Smooth muscle cell (in vitro differentiated cells): Measurements from ENCODE around the gene KRIT1. TPM values are rescaled to one million over a fixed set of nuclear protein-coding genes. Genes with fewer than 3 reads are reported as not detected.
A peak's percentile ranks its signal among the peaks of the same experiment; 100 is the strongest.

Experiments used
- DNase-seq: peaks from one replicate; lab custom pipeline; 2025; ENCODE audit not compliant: unreplicated experiment; lab: John Stamatoyannopoulos, UW
- H2AFZ ChIP-seq: fragments of 200-600 bp; sonication (generic); 2 replicates; pipeline ENCODE4 v1.6.0; 2016; ENCODE audit warnings: antibody characterized with exemption, low read depth, mild to moderate bottlenecking
- H3F3A ChIP-seq: fragments of 200-600 bp; sonication (generic); 2 replicates; pipeline ENCODE4 v1.6.0; 2017; ENCODE audit warnings: antibody characterized with exemption, low read depth
- H3K27ac ChIP-seq: fragments of 200-600 bp; sonication (generic); 2 replicates; pipeline ENCODE4 v1.5.1; 2016; ENCODE audit warnings: low read depth, mild to moderate bottlenecking
- H3K27me3 ChIP-seq: fragments of 200-600 bp; sonication (generic); 2 replicates; pipeline ENCODE4 v1.6.1; 2016; ENCODE audit warnings: low read depth, mild to moderate bottlenecking
- H3K36me3 ChIP-seq: fragments of 200-600 bp; sonication (generic); 2 replicates; pipeline ENCODE4 v1.5.1; 2016; ENCODE audit warnings: low read depth
- H3K4me1 ChIP-seq: fragments of 200-600 bp; sonication (generic); 2 replicates; pipeline ENCODE4 v1.5.1; 2016; ENCODE audit warnings: low read depth
- H3K4me2 ChIP-seq: fragments of 200-600 bp; sonication (generic); 2 replicates; pipeline ENCODE4 v1.6.0; 2016; ENCODE audit warnings: mild to moderate bottlenecking
- H3K4me3 ChIP-seq: fragments of 200-600 bp; sonication (generic); 2 replicates; pipeline ENCODE4 v1.5.1; 2016; ENCODE audit warnings: mild to moderate bottlenecking
- H3K79me2 ChIP-seq: fragments of 200-600 bp; sonication (generic); 2 replicates; pipeline ENCODE4 v1.6.0; 2016; ENCODE audit warnings: low read depth, mild to moderate bottlenecking
- H3K9ac ChIP-seq: fragments of 200-600 bp; sonication (generic); 2 replicates; pipeline ENCODE4 v1.6.0; 2016; ENCODE audit warnings: low read depth
- H3K9me3 ChIP-seq: fragments of 200-600 bp; sonication (generic); replicated peaks from 2 replicates; pipeline ENCODE4 v1.5.1; 2016; ENCODE audit warnings: low read depth
- H4K20me1 ChIP-seq: fragments of 200-600 bp; sonication (generic); 2 replicates; pipeline ENCODE4 v1.6.0; 2016; ENCODE audit warnings: low read depth
- WGBS: methylation state at CpG from one replicate; pipeline ENCODE4 v1.1.7; 2016; ENCODE audit warnings: low lambda C conversion rate; 5-methylcytosine and 5-hydroxymethylcytosine counted together
- polyA plus RNA-seq: library from polyadenylated mRNA; unstranded; fragments of >200 nt; fragmentation: Nextera tagmentation; extraction: Ambion mirVana; gene quantifications from 2 replicates; pipeline ENCODE4 v1.2.1, GENCODE V29; 2016
- total RNA-seq: library from RNA; depleted of rRNA; stranded (reverse); fragments of >200 nt; gene quantifications from 2 replicates; pipeline ENCODE4 v1.2.3, GENCODE V29; 2014
- TF ChIP-seq, protein P1 (sequence below): fragments of 200-600 bp; sonication (generic); IDR thresholded peaks from 2 replicates; pipeline ENCODE4 v1.5.1; 2017; ENCODE audit warnings: borderline replicate concordance, mild to moderate bottlenecking, antibody characterized with exemption; ENCODE audit not compliant: insufficient read depth, poor library complexity, severe bottlenecking

KRIT1 gene
- total and polyA plus RNA-seq, 2 experiments from 2014 or later: 14.9 to 34.4 TPM

DNA sequence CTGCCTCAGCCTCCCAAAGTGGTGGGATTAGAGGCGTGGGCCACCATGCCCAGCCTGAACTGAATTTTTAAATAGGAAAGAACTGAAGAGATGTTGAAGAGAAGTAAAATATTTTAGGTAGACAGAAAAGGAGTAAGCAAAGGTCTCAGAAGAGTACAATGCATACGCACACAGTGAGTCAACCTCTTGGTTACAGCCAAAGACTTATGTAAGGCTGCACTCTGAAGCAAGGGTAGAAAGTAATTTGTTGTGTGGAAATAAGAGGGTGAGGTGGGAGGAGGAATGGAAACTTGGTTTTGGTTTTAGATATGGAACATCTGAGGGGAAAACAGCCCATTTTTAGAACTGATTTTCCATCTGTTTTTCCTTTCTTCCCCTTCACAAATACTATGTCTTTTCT, 17.6 kb downstream of the KRIT1 start:
- no peaks in the 10 kb centered on the region for H3K4me1 ChIP-seq
- peaks cover 24% of the 10 kb centered on the region for H3K36me3 ChIP-seq
- no peak overlapping the region for H3K4me2 ChIP-seq
- H3K9ac ChIP-seq: no peak overlapping the region
- H3K4me3 ChIP-seq: no peak overlapping the region
- no peaks in the 10 kb centered on the region for H3K9me3 ChIP-seq
- H3K79me2 ChIP-seq: no peaks in the 10 kb centered on the region
- no peaks in the 10 kb centered on the region for H4K20me1 ChIP-seq
- H2AFZ ChIP-seq: no peak overlapping the region
- no peaks in the 10 kb centered on the region for H3F3A ChIP-seq
- DNase-seq: no peak
- H3K27me3 ChIP-seq: no peaks in the 10 kb centered on the region
- no peak overlapping the region for H3K27ac ChIP-seq
- WGBS: 100% methylated on average over 2 of the region's 2 CpGs
- TF ChIP-seq, protein P1, sequence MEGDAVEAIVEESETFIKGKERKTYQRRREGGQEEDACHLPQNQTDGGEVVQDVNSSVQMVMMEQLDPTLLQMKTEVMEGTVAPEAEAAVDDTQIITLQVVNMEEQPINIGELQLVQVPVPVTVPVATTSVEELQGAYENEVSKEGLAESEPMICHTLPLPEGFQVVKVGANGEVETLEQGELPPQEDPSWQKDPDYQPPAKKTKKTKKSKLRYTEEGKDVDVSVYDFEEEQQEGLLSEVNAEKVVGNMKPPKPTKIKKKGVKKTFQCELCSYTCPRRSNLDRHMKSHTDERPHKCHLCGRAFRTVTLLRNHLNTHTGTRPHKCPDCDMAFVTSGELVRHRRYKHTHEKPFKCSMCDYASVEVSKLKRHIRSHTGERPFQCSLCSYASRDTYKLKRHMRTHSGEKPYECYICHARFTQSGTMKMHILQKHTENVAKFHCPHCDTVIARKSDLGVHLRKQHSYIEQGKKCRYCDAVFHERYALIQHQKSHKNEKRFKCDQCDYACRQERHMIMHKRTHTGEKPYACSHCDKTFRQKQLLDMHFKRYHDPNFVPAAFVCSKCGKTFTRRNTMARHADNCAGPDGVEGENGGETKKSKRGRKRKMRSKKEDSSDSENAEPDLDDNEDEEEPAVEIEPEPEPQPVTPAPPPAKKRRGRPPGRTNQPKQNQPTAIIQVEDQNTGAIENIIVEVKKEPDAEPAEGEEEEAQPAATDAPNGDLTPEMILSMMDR: no peak

DNA sequence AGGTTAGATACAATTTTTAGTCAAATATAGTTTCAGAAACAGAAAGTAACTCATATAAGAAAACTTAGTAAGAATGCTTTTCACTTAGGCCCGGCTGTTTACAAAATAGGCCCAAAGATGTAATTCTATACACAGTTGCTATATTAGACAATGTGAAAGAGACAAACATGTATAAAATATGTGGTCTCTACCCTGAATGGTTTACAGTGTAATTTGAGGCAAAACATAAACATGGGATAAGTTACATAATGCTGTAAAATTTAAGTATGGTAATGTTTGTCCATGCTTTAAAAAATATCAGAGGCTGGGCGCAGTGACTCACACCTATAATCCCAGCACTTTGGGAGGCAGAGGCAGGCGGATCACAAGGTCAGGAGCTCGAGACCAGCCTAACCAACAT, 18.7 kb downstream of the KRIT1 start:
- H3K27ac ChIP-seq: no peak overlapping the region
- no peak overlapping the region for H3K4me3 ChIP-seq
- no peaks in the 10 kb centered on the region for H3F3A ChIP-seq
- peaks cover 24% of the 10 kb centered on the region for H3K36me3 ChIP-seq
- TF ChIP-seq, protein P1: no peak
- H3K79me2 ChIP-seq: no peaks in the 10 kb centered on the region
- no peaks in the 10 kb centered on the region for H3K27me3 ChIP-seq
- H4K20me1 ChIP-seq: no peaks in the 10 kb centered on the region
- no peaks in the 10 kb centered on the region for H3K9me3 ChIP-seq
- no peak overlapping the region for H2AFZ ChIP-seq
- no peak overlapping the region for H3K9ac ChIP-seq
- H3K4me1 ChIP-seq: no peaks in the 10 kb centered on the region
- no peak overlapping the region for H3K4me2 ChIP-seq
- 86% methylated on average over 4 of the region's 4 CpGs for WGBS
- no peak for DNase-seq

DNA sequence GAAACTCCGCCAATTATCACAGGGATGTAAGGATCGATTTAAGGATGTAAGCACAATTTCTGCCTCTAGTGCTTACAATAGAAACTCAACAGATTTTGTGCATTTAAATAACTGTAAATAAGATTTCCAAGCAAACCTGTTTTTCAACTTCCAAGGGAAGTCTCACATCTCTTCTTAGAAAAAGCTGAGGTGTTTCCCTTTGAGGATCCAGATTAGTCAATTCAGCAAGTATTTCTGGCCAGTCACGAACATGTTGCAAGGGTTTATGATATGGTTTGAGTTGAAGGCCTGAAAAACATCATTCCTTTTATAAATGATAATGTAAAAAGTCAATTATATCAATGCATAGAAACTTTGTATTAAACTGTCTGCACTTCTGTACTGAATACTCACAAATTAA, 23.9 kb downstream of the KRIT1 start:
- H3K36me3 ChIP-seq: peaks cover 42% of the 10 kb centered on the region
- no peaks in the 10 kb centered on the region for H3K79me2 ChIP-seq
- no peaks in the 10 kb centered on the region for H4K20me1 ChIP-seq
- H3K4me1 ChIP-seq: no peaks in the 10 kb centered on the region
- H3K4me2 ChIP-seq: no peak overlapping the region
- DNase-seq: no peak
- H3K27me3 ChIP-seq: no peaks in the 10 kb centered on the region
- WGBS: 94% methylated on average over 3 of the region's 3 CpGs
- no peak overlapping the region for H3K4me3 ChIP-seq
- no peaks in the 10 kb centered on the region for H3F3A ChIP-seq
- H3K9ac ChIP-seq: no peak overlapping the region
- peak overlapping the region; percentile 26 for H3K27ac ChIP-seq
- no peaks in the 10 kb centered on the region for H3K9me3 ChIP-seq
- TF ChIP-seq, protein P1: no peak
- H2AFZ ChIP-seq: no peak overlapping the region

DNA sequence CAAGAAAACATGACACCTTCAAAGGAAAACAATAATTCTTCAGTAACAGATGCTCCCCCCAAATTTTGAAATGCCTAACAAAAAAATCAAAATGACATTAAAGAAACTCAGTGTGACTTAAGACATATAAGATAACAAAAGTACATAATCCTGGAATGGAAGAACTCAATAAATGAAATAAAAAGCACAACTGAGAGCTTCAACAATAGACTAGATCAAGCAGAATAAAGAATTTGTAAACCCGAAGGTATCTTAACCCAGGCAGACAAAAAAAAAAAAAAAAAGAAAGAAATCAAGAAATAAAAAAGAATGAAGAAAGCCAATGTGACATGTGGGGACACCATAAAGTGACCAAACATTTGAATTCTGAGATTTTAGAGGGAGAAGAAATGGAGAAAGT, 39.0 kb downstream of the KRIT1 start:
- Histone ChIP-seq H2AFZ (no peak overlapping the region), H3K79me2 (peaks cover 25% of the 10 kb centered on the region), H3K27me3 (no peaks in the 10 kb centered on the region), H3K4me2 (no peak overlapping the region), H3K36me3 (peaks cover 39% of the 10 kb centered on the region), H3K4me1 (no peaks in the 10 kb centered on the region), H4K20me1 (no peaks in the 10 kb centered on the region), H3K27ac (no peak overlapping the region), H3F3A (no peaks in the 10 kb centered on the region), H3K9me3 (peaks cover 8% of the 10 kb centered on the region), H3K9ac (no peak overlapping the region), H3K4me3 (no peak overlapping the region)
- 94% methylated on average over 1 of the region's 1 CpG for WGBS
- TF ChIP-seq, protein P1: no peak
- DNase-seq: no peak
